Activated CD8-positive, alpha-beta memory T cell treated with anti-CD3 and anti-CD28 coated beads, Interleukin-2, amount 50 U/mL, for 4 hours (primary cell): ENCODE data around the gene TLCD4.
"Not testable (repeated sequence)": the region's sequence is repeated elsewhere in the genome, so short reads cannot be mapped to it uniquely, and the experiment has no call there.

ENCODE experiments used
- DNase-seq: peaks from one replicate; pipeline ENCODE4 v3.0.0-alpha.2; 2020

The TLCD4 gene

GRCh38 chr1:95096218-95096841, 20.8 kb upstream of the TLCD4 start:
- DNase-seq: no peak

- no peak for DNase-seq
Measured at GRCh38 chr1:95097426-95097825, 19.7 kb upstream of the TLCD4 start.

GRCh38 chr1:95098196-95098595, 19.0 kb upstream of the TLCD4 start:
- DNase-seq: no peak

- DNase-seq: no peak
Measured at GRCh38 chr1:95108792-95109191, 8.4 kb upstream of the TLCD4 start.

- no peak for DNase-seq
Measured at GRCh38 chr1:95111014-95111413, 6.1 kb upstream of the TLCD4 start.

- no peak for DNase-seq
Measured at GRCh38 chr1:95113684-95114083, 3.5 kb upstream of the TLCD4 start.

- DNase-seq: no peak
Measured at GRCh38 chr1:95115708-95116137, 1.4 kb upstream of the TLCD4 start.

- DNase-seq: peak; percentile 47
Measured at GRCh38 chr1:95116580-95117206, 462 bp upstream of the TLCD4 start.

- DNase-seq: peak; percentile 31
Measured at GRCh38 chr1:95118067-95118499, 928 bp downstream of the TLCD4 start.

GRCh38 chr1:95118710-95119109, 1.6 kb downstream of the TLCD4 start:
- DNase-seq: no peak

- no peak for DNase-seq
Measured at GRCh38 chr1:95119273-95119672, 2.1 kb downstream of the TLCD4 start.

GRCh38 chr1:95122151-95122697, 5.1 kb downstream of the TLCD4 start:
- DNase-seq: no peak

GRCh38 chr1:95124342-95124741, 7.2 kb downstream of the TLCD4 start:
- no peak for DNase-seq

- no peak for DNase-seq
Measured at GRCh38 chr1:95126366-95126765, 9.2 kb downstream of the TLCD4 start.

- DNase-seq: no peak
Measured at GRCh38 chr1:95126846-95127245, 9.7 kb downstream of the TLCD4 start.

GRCh38 chr1:95127380-95127779, 10.2 kb downstream of the TLCD4 start:
- DNase-seq: no peak

GRCh38 chr1:95132762-95133161, 15.6 kb downstream of the TLCD4 start:
- no peak for DNase-seq

GRCh38 chr1:95133687-95134086, 16.5 kb downstream of the TLCD4 start:
- DNase-seq: no peak

- DNase-seq: no peak
Measured at GRCh38 chr1:95138223-95138622, 21.1 kb downstream of the TLCD4 start.

GRCh38 chr1:95139039-95139438, 21.9 kb downstream of the TLCD4 start:
- no peak for DNase-seq

GRCh38 chr1:95140791-95141190, 23.6 kb downstream of the TLCD4 start:
- DNase-seq: no peak

GRCh38 chr1:95145493-95145892, 28.3 kb downstream of the TLCD4 start:
- DNase-seq: no peak

- no peak for DNase-seq
Measured at GRCh38 chr1:95146637-95147036, 29.5 kb downstream of the TLCD4 start.

- DNase-seq: no peak
Measured at GRCh38 chr1:95154096-95154495, 36.9 kb downstream of the TLCD4 start.

- not testable (repeated sequence) for DNase-seq
Measured at GRCh38 chr1:95165569-95165968, 48.4 kb downstream of the TLCD4 start.
